GM12878 (cell line): ENCODE data around the gene PHOX2A.

Experiments
- JUND ChIP-seq: IDR thresholded peaks from 2 replicates; pipeline ENCODE4 v1.6.1; 2012; ENCODE audit warnings: low read depth, mild to moderate bottlenecking, low read length, improper control_type of control experiment, moderate library complexity
- MEF2A ChIP-seq: IDR thresholded peaks from 2 replicates; pipeline ENCODE4 v1.6.1; 2011; ENCODE audit warnings: low read depth, mild to moderate bottlenecking, low read length, moderate library complexity; ENCODE audit not compliant: insufficient read depth
- NFIC ChIP-seq: IDR thresholded peaks from 2 replicates; pipeline ENCODE4 v1.6.1; 2012; ENCODE audit warnings: low read depth, mild to moderate bottlenecking, inconsistent platforms, low read length, moderate library complexity
- RCOR1 ChIP-seq: conservative IDR thresholded peaks from 2 replicates; pipeline ENCODE4 v1.6.1; 2012; ENCODE audit warnings: low read depth, low read length, improper control_type of control experiment
- SP1 ChIP-seq: IDR thresholded peaks from one replicate; pipeline ENCODE4 v1.6.1; 2011; ENCODE audit warnings: low read depth, low read length
- SPI1 ChIP-seq: IDR thresholded peaks from 2 replicates; pipeline ENCODE4 v1.6.1; 2011; ENCODE audit warnings: low read depth, mild to moderate bottlenecking, low read length, moderate library complexity, borderline replicate concordance; ENCODE audit not compliant: insufficient read depth
- TF ChIP-seq, protein P1 (sequence below), 3 experiments: IDR thresholded peaks in 2 of 3; conservative IDR thresholded peaks in 1 of 3; 2 replicates each; pipeline ENCODE4 v1.5.1; 2011; ENCODE audit warnings: low read depth in 3 of 3, low read length in 3 of 3, mild to moderate bottlenecking in 3 of 3, control low read depth in 2 of 3, moderate library complexity in 2 of 3, inconsistent platforms in 1 of 3, mixed read lengths in 1 of 3; ENCODE audit not compliant: control insufficient read depth in 2 of 3, insufficient read depth in 1 of 3; ENCODE audit errors: extremely low read depth in 1 of 3

DNA sequence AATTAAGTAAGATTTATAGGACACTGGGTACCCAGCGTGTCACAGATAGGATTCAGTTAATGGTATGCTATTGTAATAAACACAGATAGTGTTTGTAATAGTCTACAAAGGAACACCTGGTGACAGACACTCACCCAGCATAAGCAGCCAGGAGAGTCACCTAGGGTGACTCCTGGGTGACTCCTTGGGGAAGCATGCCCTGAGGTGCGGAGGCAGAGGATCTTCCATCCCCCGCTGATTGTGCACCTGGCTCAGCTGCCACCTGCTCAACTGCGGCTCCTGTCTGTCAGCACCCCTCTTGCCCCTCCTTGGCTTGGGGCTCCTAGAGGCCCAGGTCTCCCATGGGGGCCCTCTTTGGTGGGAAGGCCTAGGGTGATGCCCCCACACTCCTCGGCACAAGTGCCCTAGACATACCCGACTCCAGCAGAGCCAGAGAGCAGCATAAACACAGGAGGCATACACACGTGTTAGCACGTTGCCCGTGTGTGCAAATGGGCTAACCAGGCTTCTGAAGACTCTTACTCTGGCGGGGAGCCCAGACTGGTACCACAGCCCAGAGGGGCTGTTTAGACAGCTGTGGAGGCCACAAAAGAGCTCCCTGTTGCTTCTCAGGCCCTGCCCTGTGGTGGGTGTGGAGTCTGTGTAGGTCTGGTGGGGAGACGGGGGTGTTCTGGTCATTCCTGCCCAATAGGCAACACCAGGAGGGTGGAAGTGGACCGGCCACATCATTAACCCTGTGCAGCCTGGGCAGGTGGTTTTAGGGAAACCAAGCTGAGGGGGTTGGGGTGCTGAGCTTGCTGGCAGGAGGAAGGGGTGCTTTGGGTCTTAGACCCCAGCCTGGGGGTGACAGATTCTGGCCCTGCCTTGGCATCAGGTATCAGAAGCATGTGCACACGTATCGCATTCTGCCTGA is 16.4 kb downstream of the PHOX2A start:
- TF ChIP-seq JUND (no peak), SPI1 (no peak), SP1 (no peak), RCOR1 (no peak), MEF2A (no peak), NFIC (no peak)
- TF ChIP-seq, protein P1, sequence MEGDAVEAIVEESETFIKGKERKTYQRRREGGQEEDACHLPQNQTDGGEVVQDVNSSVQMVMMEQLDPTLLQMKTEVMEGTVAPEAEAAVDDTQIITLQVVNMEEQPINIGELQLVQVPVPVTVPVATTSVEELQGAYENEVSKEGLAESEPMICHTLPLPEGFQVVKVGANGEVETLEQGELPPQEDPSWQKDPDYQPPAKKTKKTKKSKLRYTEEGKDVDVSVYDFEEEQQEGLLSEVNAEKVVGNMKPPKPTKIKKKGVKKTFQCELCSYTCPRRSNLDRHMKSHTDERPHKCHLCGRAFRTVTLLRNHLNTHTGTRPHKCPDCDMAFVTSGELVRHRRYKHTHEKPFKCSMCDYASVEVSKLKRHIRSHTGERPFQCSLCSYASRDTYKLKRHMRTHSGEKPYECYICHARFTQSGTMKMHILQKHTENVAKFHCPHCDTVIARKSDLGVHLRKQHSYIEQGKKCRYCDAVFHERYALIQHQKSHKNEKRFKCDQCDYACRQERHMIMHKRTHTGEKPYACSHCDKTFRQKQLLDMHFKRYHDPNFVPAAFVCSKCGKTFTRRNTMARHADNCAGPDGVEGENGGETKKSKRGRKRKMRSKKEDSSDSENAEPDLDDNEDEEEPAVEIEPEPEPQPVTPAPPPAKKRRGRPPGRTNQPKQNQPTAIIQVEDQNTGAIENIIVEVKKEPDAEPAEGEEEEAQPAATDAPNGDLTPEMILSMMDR (IDR thresholded peaks at IDR 0.05 in 2 of 3, conservative IDR thresholded peaks at IDR 0.05 in 1 of 3; ENCODE audit: control insufficient read depth in 2 of 3, extremely low read depth in 1 of 3, insufficient read depth in 1 of 3, low read depth in 3 of 3, low read length in 3 of 3) = no peak
